DMS79 (cell line): ENCODE measurements around the gene GFOD2.
A peak's percentile ranks its signal among the peaks of the same experiment; 100 is the strongest.
"Not testable (repeated sequence)": the region's sequence is repeated elsewhere in the genome, so short reads cannot be mapped to it uniquely, and the experiment has no call there.

Source experiments
- DNase-seq: peaks from one replicate; lab custom pipeline; 2025; lab: John Stamatoyannopoulos, UW

The GFOD2 gene

GRCh38 chr16:67719048-67719777, at the start of gene GFOD2:
Gene GFOD2, minus strand, starts transcription at chr16:67719316. Its CDS starts 33,601 bp downstream, at chr16:67685715.
- DNase-seq: peak; percentile 72

- no peak for DNase-seq
Measured at GRCh38 chr16:67767953-67768352, 48.8 kb upstream of the GFOD2 start.

- DNase-seq: no peak
Measured at GRCh38 chr16:67766291-67766690, 47.2 kb upstream of the GFOD2 start.

GRCh38 chr16:67764158-67764667, 45.1 kb upstream of the GFOD2 start:
- no peak for DNase-seq

GRCh38 chr16:67763066-67763465, 44.0 kb upstream of the GFOD2 start:
- no peak for DNase-seq

GRCh38 chr16:67762385-67762784, 43.3 kb upstream of the GFOD2 start:
- no peak for DNase-seq

GRCh38 chr16:67761924-67762323, 42.8 kb upstream of the GFOD2 start:
- DNase-seq: no peak

GRCh38 chr16:67760956-67761230, 41.8 kb upstream of the GFOD2 start:
- DNase-seq: no peak

GRCh38 chr16:67760206-67760955, 41.3 kb upstream of the GFOD2 start:
- DNase-seq: no peak

- no peak for DNase-seq
Measured at GRCh38 chr16:67758966-67759365, 39.9 kb upstream of the GFOD2 start.

GRCh38 chr16:67758006-67758405, 38.9 kb upstream of the GFOD2 start:
- no peak for DNase-seq

GRCh38 chr16:67752641-67753040, 33.5 kb upstream of the GFOD2 start:
- no peak for DNase-seq

- not testable (repeated sequence) for DNase-seq
Measured at GRCh38 chr16:67751331-67751730, 32.2 kb upstream of the GFOD2 start.

GRCh38 chr16:67750466-67750865, 31.4 kb upstream of the GFOD2 start:
- no peak for DNase-seq

- no peak for DNase-seq
Measured at GRCh38 chr16:67749436-67750078, 30.4 kb upstream of the GFOD2 start.

- no peak for DNase-seq
Measured at GRCh38 chr16:67748834-67749233, 29.7 kb upstream of the GFOD2 start.

GRCh38 chr16:67746846-67747245, 27.7 kb upstream of the GFOD2 start:
- DNase-seq: no peak

- no peak for DNase-seq
Measured at GRCh38 chr16:67741118-67741517, 22.0 kb upstream of the GFOD2 start.

GRCh38 chr16:67740391-67740790, 21.3 kb upstream of the GFOD2 start:
- no peak for DNase-seq

GRCh38 chr16:67736858-67737257, 17.7 kb upstream of the GFOD2 start:
- DNase-seq: no peak

- no peak for DNase-seq
Measured at GRCh38 chr16:67734731-67735201, 15.7 kb upstream of the GFOD2 start.

- DNase-seq: no peak
Measured at GRCh38 chr16:67733734-67734470, 14.8 kb upstream of the GFOD2 start.
